Choroid plexus epithelial cell (primary cell): ENCODE data around the gene BLOC1S4.
"Not testable (repeated sequence)": the region's sequence is repeated elsewhere in the genome, so short reads cannot be mapped to it uniquely, and the experiment has no call there.

ENCODE experiments used
- DNase-seq: peaks from one replicate; pipeline ENCODE4 v3.0.0-alpha.2; 2010; ENCODE audit warnings: low read depth
- H3K4me3 ChIP-seq: 2 replicates; pipeline ENCODE4 v1.5.1; 2011; ENCODE audit warnings: low read depth, mild to moderate bottlenecking, control low read depth, low read length, moderate library complexity
- CTCF ChIP-seq: conservative IDR thresholded peaks from 2 replicates; pipeline ENCODE4 v1.5.1; 2011; ENCODE audit warnings: low read depth, mild to moderate bottlenecking, control low read depth, inconsistent platforms, low read length, moderate library complexity

Gene BLOC1S4, protein sequence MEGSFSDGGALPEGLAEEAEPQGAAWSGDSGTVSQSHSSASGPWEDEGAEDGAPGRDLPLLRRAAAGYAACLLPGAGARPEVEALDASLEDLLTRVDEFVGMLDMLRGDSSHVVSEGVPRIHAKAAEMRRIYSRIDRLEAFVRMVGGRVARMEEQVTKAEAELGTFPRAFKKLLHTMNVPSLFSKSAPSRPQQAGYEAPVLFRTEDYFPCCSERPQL

GRCh38 chr4:6716018-6716911 is at the start of gene BLOC1S4:
TSS of gene BLOC1S4 (plus strand) at chr4:6716174. CDS start at chr4:6716210, 36 bp downstream.
- no peak for TF ChIP-seq CTCF
- H3K4me3 ChIP-seq: peak within 1 kb of the TSS; percentile 88
- peak; percentile 94 for DNase-seq

DNA sequence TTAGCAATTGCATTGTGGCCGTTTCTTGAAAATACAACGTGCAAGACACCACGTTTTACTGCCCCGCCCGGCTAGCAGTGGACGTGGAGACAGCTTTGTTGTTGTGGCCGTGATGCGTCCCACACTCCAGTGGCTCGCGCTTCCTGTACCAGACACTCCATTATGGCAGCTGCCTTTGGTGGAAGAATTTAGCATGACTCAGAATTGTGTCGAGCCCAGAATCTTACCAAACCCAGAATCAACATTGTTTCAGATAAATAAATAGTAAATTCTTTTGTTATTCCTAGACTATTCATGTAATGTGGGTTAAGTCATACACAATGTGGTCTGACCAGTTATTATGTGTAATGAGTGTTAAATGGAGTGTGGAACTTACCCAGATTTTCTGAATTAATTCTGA is 47.6 kb upstream of the BLOC1S4 start:
- TF ChIP-seq CTCF: no peak
- peak; percentile 52 for DNase-seq
- H3K4me3 ChIP-seq: no peak overlapping the region

GRCh38 chr4:6671648-6672047 is 44.3 kb upstream of the BLOC1S4 start:
- no peak overlapping the region for H3K4me3 ChIP-seq
- no peak for DNase-seq
- TF ChIP-seq CTCF: no peak

DNA sequence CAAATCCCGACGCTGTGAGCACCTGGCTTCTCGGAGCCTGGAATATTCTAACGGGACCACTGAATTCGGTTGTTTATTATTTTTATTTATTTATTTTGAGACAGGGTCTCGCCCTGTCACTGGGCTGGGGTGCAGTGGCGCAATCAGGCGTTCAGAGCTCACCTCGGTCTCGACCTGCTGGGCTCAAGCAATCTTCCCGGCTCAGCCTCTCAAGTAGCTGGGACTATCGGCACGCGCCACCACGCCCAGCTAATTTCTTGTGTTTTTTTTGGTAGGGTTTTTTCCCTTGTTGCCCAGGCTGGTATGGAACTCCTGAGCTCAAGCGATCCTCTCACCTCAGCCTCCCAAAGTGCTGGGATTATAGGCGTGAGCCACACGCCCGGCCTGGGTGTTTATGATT is 43.8 kb upstream of the BLOC1S4 start:
- H3K4me3 ChIP-seq: no peak overlapping the region
- TF ChIP-seq CTCF: no peak
- DNase-seq: no peak

DNA sequence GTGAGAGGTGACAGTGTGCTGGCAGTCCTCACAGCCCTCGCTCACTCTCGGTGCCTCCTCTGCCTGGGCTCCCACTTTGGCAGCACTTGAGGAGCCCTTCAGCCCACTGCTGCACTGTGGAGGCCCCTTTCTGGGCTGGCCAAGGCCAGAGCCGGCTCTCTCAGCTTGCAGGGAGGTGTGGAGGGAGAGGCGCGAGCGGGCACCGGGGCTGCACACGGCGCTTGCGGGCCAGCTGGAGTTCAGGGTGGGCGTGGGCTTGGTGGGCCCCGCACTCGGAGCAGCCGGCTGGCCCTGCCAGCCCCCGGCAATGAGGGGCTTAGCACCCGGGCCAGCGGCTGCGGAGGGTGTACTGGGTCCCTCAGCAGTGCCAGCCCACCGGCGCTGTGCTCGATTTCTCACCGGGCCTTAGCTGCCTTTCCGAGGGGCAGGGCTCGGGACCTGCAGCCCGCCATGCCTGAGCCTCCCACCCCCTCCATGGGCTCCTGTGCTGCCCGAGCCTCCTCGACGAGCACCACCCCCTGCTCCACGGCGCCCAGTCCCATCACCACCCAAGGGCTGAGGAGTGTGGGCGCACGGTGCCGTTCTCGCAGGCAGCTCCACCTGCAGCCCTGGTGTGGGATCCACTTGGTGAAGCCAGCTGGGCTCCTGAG is 43.3 kb upstream of the BLOC1S4 start:
- H3K4me3 ChIP-seq: not testable (repeated sequence)

GRCh38 chr4:6673191-6673659 is 42.7 kb upstream of the BLOC1S4 start:
- peak overlapping the region; percentile 73 for H3K4me3 ChIP-seq
- peak; percentile 30 for DNase-seq

More for the DNA sequence above, 43.3 kb upstream of the BLOC1S4 start:
- DNase-seq: not testable (repeated sequence)

- TF ChIP-seq CTCF: no peak
These were observed 42.1 kb upstream of the BLOC1S4 start for GRCh38 chr4:6673660-6674499.

More at GRCh38 chr4:6673660-6674499, 42.1 kb upstream of the BLOC1S4 start:
- DNase-seq: peak; percentile 98
- H3K4me3 ChIP-seq: peak overlapping the region; percentile 73
